BJ (cell line): ENCODE measurements around the gene JPH4. TPM values are rescaled to one million over a fixed set of nuclear protein-coding genes. Genes with fewer than 3 reads are reported as not detected.

Experiments
- CTCF ChIA-PET: fragments of 350-600 bp; formaldehyde crosslinking; extraction: SDS; loops from one replicate; lab custom pipeline; 2021; ENCODE audit warnings: antibody characterized with exemption, inconsistent platforms; lab: Yijun Ruan, JAX
- POLR2A ChIA-PET: fragments of 300-600 bp; sonication (Branson Sonifier 250); formaldehyde crosslinking; extraction: SDS; loops from one replicate; lab custom pipeline; 2021; ENCODE audit warnings: antibody characterized with exemption; lab: Charles Lee
- DNase-seq: peaks from one replicate; pipeline ENCODE4 v3.0.0-alpha.2; 2011; ENCODE audit warnings: low read depth
- H3K27me3 ChIP-seq: 2 replicates; pipeline ENCODE4 v1.6.0; 2011; ENCODE audit warnings: low read length; ENCODE audit not compliant: control insufficient read depth, insufficient read depth
- H3K36me3 ChIP-seq: 2 replicates; pipeline ENCODE4 v1.5.1; 2011; ENCODE audit warnings: low read length; ENCODE audit not compliant: control insufficient read depth, insufficient read depth
- H3K4me3 ChIP-seq: 2 replicates; pipeline ENCODE4 v1.5.1; 2011; ENCODE audit warnings: low read depth, mild to moderate bottlenecking, control low read depth, low read length
- polyA plus RNA-seq: library from polyadenylated mRNA; depleted of rRNA; stranded (reverse); fragments of >200 nt; gene quantifications from 2 replicates; pipeline ENCODE4 v1.2.3, GENCODE V29; 2011
- TF ChIP-seq, protein P1 (sequence below): IDR thresholded peaks from 2 replicates; pipeline ENCODE4 v1.5.1; 2011; ENCODE audit warnings: low read depth, mild to moderate bottlenecking, control low read depth, inconsistent platforms, low read length, moderate library complexity; ENCODE audit not compliant: insufficient read depth

Gene JPH4
- polyA plus RNA-seq, 1 experiment = not detected

- CTCF ChIA-PET = interaction anchor here (0.6 to 16.8 kb wide), 17 partner anchors 9 to 588 kb away, joined by 3 to 479 read pairs (median 4); partner anchors contain the start of genes NGDN and ZFHX2
- POLR2A ChIA-PET = interaction anchor here (1.0 kb wide), 1 partner anchor 88 kb away, joined by 3 read pairs; no protein-coding TSS in a partner anchor
- peaks cover 8% of the 10 kb centered on the region for H3K36me3 ChIP-seq
- H3K27me3 ChIP-seq = no peaks in the 10 kb centered on the region
- TF ChIP-seq, protein P1, sequence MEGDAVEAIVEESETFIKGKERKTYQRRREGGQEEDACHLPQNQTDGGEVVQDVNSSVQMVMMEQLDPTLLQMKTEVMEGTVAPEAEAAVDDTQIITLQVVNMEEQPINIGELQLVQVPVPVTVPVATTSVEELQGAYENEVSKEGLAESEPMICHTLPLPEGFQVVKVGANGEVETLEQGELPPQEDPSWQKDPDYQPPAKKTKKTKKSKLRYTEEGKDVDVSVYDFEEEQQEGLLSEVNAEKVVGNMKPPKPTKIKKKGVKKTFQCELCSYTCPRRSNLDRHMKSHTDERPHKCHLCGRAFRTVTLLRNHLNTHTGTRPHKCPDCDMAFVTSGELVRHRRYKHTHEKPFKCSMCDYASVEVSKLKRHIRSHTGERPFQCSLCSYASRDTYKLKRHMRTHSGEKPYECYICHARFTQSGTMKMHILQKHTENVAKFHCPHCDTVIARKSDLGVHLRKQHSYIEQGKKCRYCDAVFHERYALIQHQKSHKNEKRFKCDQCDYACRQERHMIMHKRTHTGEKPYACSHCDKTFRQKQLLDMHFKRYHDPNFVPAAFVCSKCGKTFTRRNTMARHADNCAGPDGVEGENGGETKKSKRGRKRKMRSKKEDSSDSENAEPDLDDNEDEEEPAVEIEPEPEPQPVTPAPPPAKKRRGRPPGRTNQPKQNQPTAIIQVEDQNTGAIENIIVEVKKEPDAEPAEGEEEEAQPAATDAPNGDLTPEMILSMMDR = peak; percentile 93
- DNase-seq = no peak
- H3K4me3 ChIP-seq = no peak overlapping the region
Observed at GRCh38 chr14:23562822-23563472, 15.6 kb downstream of the JPH4 start.

DNA sequence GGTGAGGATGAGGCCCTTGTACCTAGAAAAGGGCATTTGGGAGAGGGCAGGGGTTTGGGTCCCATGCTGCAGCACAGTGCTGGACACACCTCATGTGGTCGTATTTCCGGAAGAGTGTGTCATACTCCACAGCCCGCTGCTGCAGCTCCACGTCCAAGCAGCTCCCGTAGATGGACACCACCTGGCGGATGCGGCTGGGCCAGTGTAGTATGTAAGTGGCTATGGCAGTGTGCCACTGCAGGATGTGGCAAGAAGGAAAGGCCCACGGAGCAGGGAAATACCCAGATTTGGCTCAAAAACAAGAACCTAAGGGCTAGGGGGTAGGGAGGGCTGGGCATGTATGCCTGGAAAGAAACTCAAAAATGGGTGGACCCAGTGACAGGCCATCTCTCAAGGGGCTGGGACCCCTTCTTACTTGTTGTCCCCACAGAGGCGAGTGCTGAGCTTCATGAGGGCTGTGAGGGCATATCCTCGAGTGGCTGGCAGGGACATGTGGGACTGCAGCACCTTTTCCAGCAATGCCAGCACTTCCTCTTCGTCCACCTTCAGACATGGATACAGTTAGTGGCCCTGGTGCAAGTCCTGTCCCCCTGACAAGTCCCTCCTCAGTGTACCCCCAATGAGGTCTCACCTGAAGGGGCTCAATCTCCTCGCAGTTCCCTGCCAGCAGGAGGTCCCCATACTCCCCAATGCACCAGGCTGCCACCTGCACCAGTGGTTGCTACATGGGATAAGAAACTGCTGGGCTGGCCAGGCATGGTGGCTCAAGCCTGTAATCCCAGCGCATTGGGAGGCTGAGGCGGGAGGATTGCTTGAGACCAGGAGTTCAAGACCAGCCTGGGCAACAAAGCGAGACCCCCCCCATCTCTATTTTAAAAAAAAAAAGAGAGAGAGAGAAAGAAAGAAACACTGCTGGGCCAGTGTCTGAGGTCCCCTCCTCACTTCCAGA, 16.4 kb downstream of the JPH4 start:
- Histone ChIP-seq H3K27me3 (no peaks in the 10 kb centered on the region), H3K4me3 (no peak overlapping the region), H3K36me3 (peaks cover 8% of the 10 kb centered on the region)
- ChIA-PET CTCF (interaction anchor here (0.6 to 16.8 kb wide), 19 partner anchors 8 to 913 kb away, joined by 3 to 479 read pairs (median 4); partner anchors contain the start of genes NGDN and ZFHX2), POLR2A (interaction anchor here (1.0 kb wide), 1 partner anchor 87 kb away, joined by 3 read pairs; no protein-coding TSS in a partner anchor)
- TF ChIP-seq, protein P1 = no peak
- no peak for DNase-seq

DNA sequence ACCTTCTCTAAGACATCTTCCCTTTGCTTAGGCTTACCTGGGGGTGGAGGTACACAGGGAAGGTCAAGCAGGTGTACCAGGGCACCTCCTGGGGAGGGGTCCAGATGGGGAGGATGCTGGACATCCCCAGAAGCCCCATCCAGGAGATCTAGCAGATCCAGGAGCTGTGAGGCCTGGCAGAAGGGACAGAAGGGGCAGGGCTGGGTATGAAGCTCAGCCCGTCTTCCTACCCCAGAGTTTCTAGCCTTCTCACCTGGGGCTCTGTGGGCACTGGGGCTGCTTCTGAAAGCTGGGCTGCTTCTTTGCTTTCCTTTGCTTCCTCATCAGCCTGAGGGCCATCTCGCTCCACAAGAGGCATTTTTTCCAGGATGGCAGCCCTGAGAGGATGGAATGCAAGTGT, 17.3 kb downstream of the JPH4 start:
- no peak for DNase-seq
- ChIA-PET POLR2A (no interaction called here), CTCF (interaction anchor here (0.6 to 16.8 kb wide), 8 partner anchors 10 to 914 kb away, joined by 3 to 479 read pairs (median 4); partner anchors contain the start of gene NGDN)
- Histone ChIP-seq H3K36me3 (peaks cover 8% of the 10 kb centered on the region), H3K4me3 (no peak overlapping the region), H3K27me3 (no peaks in the 10 kb centered on the region)
- TF ChIP-seq, protein P1 = no peak

GRCh38 chr14:23559926-23560520, 18.6 kb downstream of the JPH4 start:
- POLR2A ChIA-PET = interaction anchor here (0.8 kb wide), 1 partner anchor 619 kb away, joined by 4 read pairs; no protein-coding TSS in a partner anchor

More at GRCh38 chr14:23559926-23560520, 18.6 kb downstream of the JPH4 start:
- DNase-seq = no peak
- H3K27me3 ChIP-seq = no peaks in the 10 kb centered on the region
- peaks cover 8% of the 10 kb centered on the region for H3K36me3 ChIP-seq
- CTCF ChIA-PET = interaction anchor here (0.7 to 16.8 kb wide), 21 partner anchors 8 to 295 kb away, joined by 3 to 479 read pairs (median 5); partner anchors contain the start of genes AP1G2 and NGDN
- no peak overlapping the region for H3K4me3 ChIP-seq
- TF ChIP-seq, protein P1 = no peak
